Dendritic cell treated with granulocyte-macrophage colony-stimulating factor and Interleukin-4, amounts not matched to agents 40 ng/mL and 50 ng/mL, for 4 days (primary cell): Measurements from ENCODE around the gene TYMS.

Experiments used
- H3K27ac Mint-ChIP-seq: one replicate; pipeline ENCODE4 v1.8.0; 2022; ENCODE audit warnings: mild to moderate bottlenecking, mixed read lengths
- H3K27me3 Mint-ChIP-seq: one replicate; pipeline ENCODE4 v1.8.0; 2022; ENCODE audit warnings: mild to moderate bottlenecking, mixed read lengths
- H3K36me3 Mint-ChIP-seq: one replicate; pipeline ENCODE4 v1.8.0; 2022; ENCODE audit warnings: low read depth, mixed read lengths
- H3K4me1 Mint-ChIP-seq: one replicate; pipeline ENCODE4 v1.8.0; 2022; ENCODE audit warnings: low read depth, mixed read lengths
- H3K4me3 Mint-ChIP-seq: one replicate; pipeline ENCODE4 v1.8.0; 2022; ENCODE audit warnings: mild to moderate bottlenecking, moderate library complexity, mixed read lengths
- H3K9me3 Mint-ChIP-seq: one replicate; pipeline ENCODE4 v1.8.0; 2022; ENCODE audit warnings: mixed read lengths
- intact Hi-C: fragments of 100-400 bp; cut with micrococcal nuclease; formaldehyde crosslinking; loops from one replicate; pipeline ENCODE4 v1.15.0; 2022

The TYMS gene

DNA sequence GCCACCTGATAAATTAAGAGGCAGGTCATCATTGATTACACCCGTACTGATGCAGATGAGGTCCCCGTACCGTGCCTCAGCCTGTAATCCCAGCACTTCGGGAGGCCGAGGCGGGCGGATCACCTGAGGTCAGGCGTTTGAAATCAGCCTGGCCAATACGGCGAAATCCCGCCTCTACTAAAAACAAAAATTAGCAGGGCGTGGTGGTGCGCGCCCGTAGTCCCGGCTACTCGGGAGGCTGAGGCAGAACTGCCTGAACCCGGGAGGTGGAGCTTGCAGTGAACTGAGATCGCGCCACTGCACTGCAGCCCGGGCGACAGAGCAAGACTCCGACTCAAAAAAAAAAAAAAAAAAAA, 55.7 kb downstream of the TYMS start:
- intact Hi-C loops, result loop anchor here (5.0 to 10.0 kb wide), 2 partner anchors 91 to 448 kb away; partner anchors contain the start of gene THOC1
- Mint-ChIP-seq H3K27me3 (peaks cover 28% of the 10 kb centered on the region), H3K36me3 (peaks cover 13% of the 10 kb centered on the region), H3K4me1 (peaks cover 18% of the 10 kb centered on the region), H3K4me3 (peak overlapping the region; percentile 80), H3K9me3 (no peaks in the 10 kb centered on the region), H3K27ac (peak overlapping the region; percentile 80)

GRCh38 chr18:715626-716025, 58.2 kb downstream of the TYMS start:
- H3K9me3 Mint-ChIP-seq, result no peaks in the 10 kb centered on the region
- H3K27ac Mint-ChIP-seq, result no peak overlapping the region
- H3K27me3 Mint-ChIP-seq, result peaks cover 33% of the 10 kb centered on the region
- intact Hi-C loops, result loop anchor here (10.0 kb wide), 1 partner anchor 451 kb away; the partner anchor contains the start of gene THOC1
- H3K4me1 Mint-ChIP-seq, result peaks cover 6% of the 10 kb centered on the region
- H3K36me3 Mint-ChIP-seq, result no peaks in the 10 kb centered on the region
- no peak overlapping the region for H3K4me3 Mint-ChIP-seq

- no peak overlapping the region for H3K27ac Mint-ChIP-seq
- H3K4me3 Mint-ChIP-seq, result no peak overlapping the region
- no peaks in the 10 kb centered on the region for H3K9me3 Mint-ChIP-seq
- no peaks in the 10 kb centered on the region for H3K36me3 Mint-ChIP-seq
- intact Hi-C loops, result loop anchor here (10.0 kb wide), 1 partner anchor 452 kb away; the partner anchor contains the start of gene THOC1
- H3K4me1 Mint-ChIP-seq, result no peaks in the 10 kb centered on the region
- H3K27me3 Mint-ChIP-seq, result peaks cover 33% of the 10 kb centered on the region
Measured at GRCh38 chr18:717003-717402, 59.5 kb downstream of the TYMS start.
